ENCODE measurements around the gene AOPEP. TPM values are rescaled to one million over a fixed set of nuclear protein-coding genes. Genes with fewer than 3 reads are reported as not detected.

Gene AOPEP
- total RNA-seq, 1 experiment from 2014 or later: 15.0 TPM

GRCh38 chr9:94850540-94851434, 124.3 kb downstream of the AOPEP start:
- no peak overlapping the region for H2BK5ac ChIP-seq (ENCODE audit: insufficient read length, low read length)
- H3K4me1 Mint-ChIP-seq: peaks cover 0 to 8% of the 10 kb centered on the region in 2 experiments; a peak in 2 of 4 replicates
- H3K9me3 Mint-ChIP-seq: no peaks in the 10 kb centered on the region
- no CpG with 5 or more reads among the region's 14 CpGs for WGBS (ENCODE audit: extremely low coverage, insufficient read length, low lambda C conversion rate)
- no peaks in the 10 kb centered on the region for H3K4me1 ChIP-seq (ENCODE audit: insufficient read depth, low read length)
- H3K23ac ChIP-seq (ENCODE audit: insufficient read length, low read depth, low read length): no peak overlapping the region
- H2BK20ac ChIP-seq (ENCODE audit: low read depth, low read length, poor library complexity, severe bottlenecking): no peak overlapping the region
- H2BK12ac ChIP-seq (ENCODE audit: insufficient read length, low read depth, low read length): no peak overlapping the region
- no peak overlapping the region for H3K27ac ChIP-seq (ENCODE audit: insufficient read length, low read depth, low read length)
- H3K14ac ChIP-seq (ENCODE audit: insufficient read depth, low read length): no peak overlapping the region
- H3K4ac ChIP-seq (ENCODE audit: low read depth, low read length): no peak overlapping the region
- H3K9me3 ChIP-seq (ENCODE audit: control insufficient read depth, low read depth, low read length): no peaks in the 10 kb centered on the region
- no peaks in the 10 kb centered on the region for H3K79me2 ChIP-seq (ENCODE audit: insufficient read depth, low read length)
- no peak overlapping the region for H3T11ph ChIP-seq (ENCODE audit: low read length)
- no peaks in the 10 kb centered on the region for H3K79me1 ChIP-seq (ENCODE audit: insufficient read depth, low read depth, low read length, poor library complexity, severe bottlenecking)
- no peaks in the 10 kb centered on the region for H3K27me3 ChIP-seq (ENCODE audit: insufficient read depth, low read length)
- no peak overlapping the region for H3K9ac ChIP-seq (ENCODE audit: extremely low read depth, insufficient read length, low read length)
- peak overlapping the region; percentile 3 for H4K8ac ChIP-seq (replicated peaks; ENCODE audit: insufficient read length, low read depth, low read length)
- H2BK120ac ChIP-seq (ENCODE audit: low read depth, low read length, poor library complexity, severe bottlenecking): no peak overlapping the region
- TF ChIP-seq, protein P1, sequence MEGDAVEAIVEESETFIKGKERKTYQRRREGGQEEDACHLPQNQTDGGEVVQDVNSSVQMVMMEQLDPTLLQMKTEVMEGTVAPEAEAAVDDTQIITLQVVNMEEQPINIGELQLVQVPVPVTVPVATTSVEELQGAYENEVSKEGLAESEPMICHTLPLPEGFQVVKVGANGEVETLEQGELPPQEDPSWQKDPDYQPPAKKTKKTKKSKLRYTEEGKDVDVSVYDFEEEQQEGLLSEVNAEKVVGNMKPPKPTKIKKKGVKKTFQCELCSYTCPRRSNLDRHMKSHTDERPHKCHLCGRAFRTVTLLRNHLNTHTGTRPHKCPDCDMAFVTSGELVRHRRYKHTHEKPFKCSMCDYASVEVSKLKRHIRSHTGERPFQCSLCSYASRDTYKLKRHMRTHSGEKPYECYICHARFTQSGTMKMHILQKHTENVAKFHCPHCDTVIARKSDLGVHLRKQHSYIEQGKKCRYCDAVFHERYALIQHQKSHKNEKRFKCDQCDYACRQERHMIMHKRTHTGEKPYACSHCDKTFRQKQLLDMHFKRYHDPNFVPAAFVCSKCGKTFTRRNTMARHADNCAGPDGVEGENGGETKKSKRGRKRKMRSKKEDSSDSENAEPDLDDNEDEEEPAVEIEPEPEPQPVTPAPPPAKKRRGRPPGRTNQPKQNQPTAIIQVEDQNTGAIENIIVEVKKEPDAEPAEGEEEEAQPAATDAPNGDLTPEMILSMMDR (conservative IDR thresholded peaks at IDR 0.05): no peak
- no peak overlapping the region for H3K4me2 ChIP-seq (ENCODE audit: insufficient read depth, insufficient read length, low read length)
- H2AK5ac ChIP-seq (ENCODE audit: insufficient read length, low read length): no peak overlapping the region
- no peaks in the 10 kb centered on the region for H3K27me3 Mint-ChIP-seq (ENCODE audit: low read depth)
- H4K5ac ChIP-seq (ENCODE audit: insufficient read length, low read depth, low read length): no peak overlapping the region
- H3K27ac Mint-ChIP-seq: no peak overlapping the region
- no peak overlapping the region for H4K91ac ChIP-seq (ENCODE audit: insufficient read length, low read depth, low read length)
- no peaks in the 10 kb centered on the region for H3K23me2 ChIP-seq (ENCODE audit: insufficient read length, low read depth, low read length, poor library complexity, severe bottlenecking)
- H3K18ac ChIP-seq (ENCODE audit: insufficient read length, low read depth, low read length): no peak overlapping the region
- H3K4me3 Mint-ChIP-seq: no peak overlapping the region
- H4K20me1 ChIP-seq (ENCODE audit: control insufficient read depth, insufficient read depth, insufficient read length): no peaks in the 10 kb centered on the region
- H3K36me3 Mint-ChIP-seq (ENCODE audit: insufficient read depth in 1 of 3, low read depth in 3 of 3): no peaks in the 10 kb centered on the region
- H2AFZ ChIP-seq (ENCODE audit: low read length): no peak overlapping the region
- no peak overlapping the region for H2BK15ac ChIP-seq (ENCODE audit: low read depth, low read length)
- H3K56ac ChIP-seq (ENCODE audit: insufficient read length, low read depth, low read length): no peak overlapping the region
- DNase-seq: no peak
